ENCODE results near the gene FST.

- TF ChIP-seq CTCF (IDR thresholded peaks at IDR 0.05): peak; percentile 36
- TF ChIP-seq RFX5 (IDR thresholded peaks at IDR 0.05; ENCODE audit: low read length): no peak
- no peak for TF ChIP-seq TAF1 (IDR thresholded peaks at IDR 0.05; ENCODE audit: borderline replicate concordance, low read depth, low read length)
- TF ChIP-seq YY1 (IDR thresholded peaks at IDR 0.05; ENCODE audit: low read depth): 0 out of 2 replicates have a peak, but pooled peaks have one; percentile 55
- no peak for TF ChIP-seq USF1 (IDR thresholded peaks at IDR 0.05; ENCODE audit: borderline replicate concordance, low read depth)
- no peak; the same call in 1 of the 2 replicates for TF ChIP-seq POLR2AphosphoS5 (IDR thresholded peaks at IDR 0.05; ENCODE audit: low read depth, low read length)
- TF ChIP-seq TCF12 (IDR thresholded peaks at IDR 0.05): peak; percentile 61
- no peak for TF ChIP-seq RCOR1 (IDR thresholded peaks at IDR 0.05; ENCODE audit: low read length)
- TF ChIP-seq MAX (IDR thresholded peaks at IDR 0.05; ENCODE audit: low read depth): no peak
- no peak for TF ChIP-seq REST (IDR thresholded peaks at IDR 0.05; ENCODE audit: low read depth, low read length)
- no peak for TF ChIP-seq GABPA (IDR thresholded peaks at IDR 0.05; ENCODE audit: low read depth)
Observed at GRCh38 chr5:53438486-53439472, 41.6 kb upstream of the FST start.
